ENCODE data around the gene MMP14.

GRCh38 chr14:22870811-22871223 lies 34.4 kb downstream of the MMP14 start:
- TF ChIP-seq CTCF (IDR thresholded peaks at IDR 0.05) (no peak), POLR2A (IDR thresholded peaks at IDR 0.05) (no peak)
